Activated CD4-positive, alpha-beta T cell treated with anti-CD3 and anti-CD28 coated beads for 48 hours (primary cell): ENCODE data around the gene CASKIN1.
"Not testable (repeated sequence)": the region's sequence is repeated elsewhere in the genome, so short reads cannot be mapped to it uniquely, and the experiment has no call there.

Source experiments
- DNase-seq: peaks from one replicate; pipeline ENCODE4 v3.0.0-alpha.2; 2020

Gene CASKIN1

GRCh38 chr16:2196162-2196980 is at the start of gene CASKIN1:
CASKIN1 (minus strand) TSS chr16:2196605; CDS start chr16:2196432, 173 bp downstream.
- DNase-seq, result no peak

GRCh38 chr16:2244926-2245795 is 48.8 kb upstream of the CASKIN1 start:
- no peak for DNase-seq

GRCh38 chr16:2244301-2244700 is 47.9 kb upstream of the CASKIN1 start:
- DNase-seq, result no peak

GRCh38 chr16:2243781-2244180 is 47.4 kb upstream of the CASKIN1 start:
- no peak for DNase-seq

GRCh38 chr16:2243031-2243528 is 46.7 kb upstream of the CASKIN1 start:
- DNase-seq, result no peak

GRCh38 chr16:2242598-2242997 is 46.2 kb upstream of the CASKIN1 start:
- no peak for DNase-seq

GRCh38 chr16:2240331-2240730 is 43.9 kb upstream of the CASKIN1 start:
- DNase-seq, result not testable (repeated sequence)

- DNase-seq, result no peak
Measured at GRCh38 chr16:2238838-2239675, 42.7 kb upstream of the CASKIN1 start.

GRCh38 chr16:2238150-2238837 is 41.9 kb upstream of the CASKIN1 start:
- no peak for DNase-seq

GRCh38 chr16:2237493-2238149 is 41.2 kb upstream of the CASKIN1 start:
- DNase-seq, result no peak

GRCh38 chr16:2237102-2237482 is 40.7 kb upstream of the CASKIN1 start:
- no peak for DNase-seq

GRCh38 chr16:2236337-2237101 is 40.1 kb upstream of the CASKIN1 start, which contains the start of gene DNASE1L2:
DNASE1L2 (plus strand) TSS chr16:2236444; CDS start chr16:2236817, 373 bp downstream.
- DNase-seq, result no peak

GRCh38 chr16:2235695-2236336 is 39.4 kb upstream of the CASKIN1 start:
- no peak for DNase-seq

GRCh38 chr16:2235234-2235651 is 38.8 kb upstream of the CASKIN1 start:
- no peak for DNase-seq

- no peak for DNase-seq
Measured at GRCh38 chr16:2234813-2235170, 38.4 kb upstream of the CASKIN1 start.

- no peak for DNase-seq
Measured at GRCh38 chr16:2233872-2234812, 37.7 kb upstream of the CASKIN1 start.

GRCh38 chr16:2233046-2233775 is 36.8 kb upstream of the CASKIN1 start:
- no peak for DNase-seq
